ENCODE results near the gene CRYBA2.

Gene CRYBA2

GRCh38 chr2:218988164-218988563 lies 5.1 kb downstream of the CRYBA2 start:
- no peak for DNase-seq
- in situ Hi-C loops (cut with HindIII; ENCODE audit: low pct_ligation_motif_present, low pct_unique_long_range_greater_than_20kb, low sequenced_read_pairs), result no loop called here

GRCh38 chr2:218986148-218986761 lies 7.0 kb downstream of the CRYBA2 start:
- no peak for DNase-seq
- in situ Hi-C loops (cut with HindIII; ENCODE audit: low pct_ligation_motif_present, low pct_unique_long_range_greater_than_20kb, low sequenced_read_pairs), result no loop called here

- in situ Hi-C loops (cut with HindIII; ENCODE audit: low pct_ligation_motif_present, low pct_unique_long_range_greater_than_20kb, low sequenced_read_pairs), result no loop called here
- no peak for DNase-seq
Observed at GRCh38 chr2:218985325-218986091, 7.7 kb downstream of the CRYBA2 start.

GRCh38 chr2:218985021-218985324 lies 8.2 kb downstream of the CRYBA2 start, which contains the start of gene FEV:
FEV (minus strand) TSS chr2:218985184; CDS start chr2:218985075, 109 bp downstream.
- no peak for DNase-seq
- in situ Hi-C loops (cut with HindIII; ENCODE audit: low pct_ligation_motif_present, low pct_unique_long_range_greater_than_20kb, low sequenced_read_pairs), result no loop called here

GRCh38 chr2:218984239-218985020 lies 8.8 kb downstream of the CRYBA2 start:
- in situ Hi-C loops (cut with HindIII; ENCODE audit: low pct_ligation_motif_present, low pct_unique_long_range_greater_than_20kb, low sequenced_read_pairs), result no loop called here
- DNase-seq, result no peak

- DNase-seq, result no peak
- in situ Hi-C loops (cut with HindIII; ENCODE audit: low pct_ligation_motif_present, low pct_unique_long_range_greater_than_20kb, low sequenced_read_pairs), result no loop called here
Observed at GRCh38 chr2:218983934-218984238, 9.3 kb downstream of the CRYBA2 start.

GRCh38 chr2:218983263-218983933 lies 9.8 kb downstream of the CRYBA2 start:
- in situ Hi-C loops (cut with HindIII; ENCODE audit: low pct_ligation_motif_present, low pct_unique_long_range_greater_than_20kb, low sequenced_read_pairs), result no loop called here

GRCh38 chr2:218982586-218983262 lies 10.5 kb downstream of the CRYBA2 start:
- in situ Hi-C loops (cut with HindIII; ENCODE audit: low pct_ligation_motif_present, low pct_unique_long_range_greater_than_20kb, low sequenced_read_pairs), result no loop called here
- DNase-seq, result no peak

More at GRCh38 chr2:218983263-218983933, 9.8 kb downstream of the CRYBA2 start:
- DNase-seq, result no peak

- in situ Hi-C loops (cut with HindIII; ENCODE audit: low pct_ligation_motif_present, low pct_unique_long_range_greater_than_20kb, low sequenced_read_pairs), result no loop called here
- DNase-seq, result peak; percentile 28
Observed at GRCh38 chr2:218981881-218982585, 11.2 kb downstream of the CRYBA2 start.

- in situ Hi-C loops (cut with HindIII; ENCODE audit: low pct_ligation_motif_present, low pct_unique_long_range_greater_than_20kb, low sequenced_read_pairs), result no loop called here
- DNase-seq, result peak; percentile 21
Observed at GRCh38 chr2:218981390-218981880, 11.8 kb downstream of the CRYBA2 start.

GRCh38 chr2:218980735-218981389 lies 12.4 kb downstream of the CRYBA2 start:
- peak; percentile 36 for DNase-seq
- in situ Hi-C loops (cut with HindIII; ENCODE audit: low pct_ligation_motif_present, low pct_unique_long_range_greater_than_20kb, low sequenced_read_pairs), result no loop called here

- in situ Hi-C loops (cut with HindIII; ENCODE audit: low pct_ligation_motif_present, low pct_unique_long_range_greater_than_20kb, low sequenced_read_pairs), result no loop called here
- peak; percentile 89 for DNase-seq
Observed at GRCh38 chr2:218979846-218980734, 13.1 kb downstream of the CRYBA2 start.

GRCh38 chr2:218975060-218975777 lies 18.0 kb downstream of the CRYBA2 start:
- in situ Hi-C loops (cut with HindIII; ENCODE audit: low pct_ligation_motif_present, low pct_unique_long_range_greater_than_20kb, low sequenced_read_pairs), result no loop called here
- no peak for DNase-seq

- DNase-seq, result no peak
- in situ Hi-C loops (cut with HindIII; ENCODE audit: low pct_ligation_motif_present, low pct_unique_long_range_greater_than_20kb, low sequenced_read_pairs), result no loop called here
Observed at GRCh38 chr2:218970894-218971293, 22.3 kb downstream of the CRYBA2 start.

GRCh38 chr2:218964041-218964771 lies 29.0 kb downstream of the CRYBA2 start:
- DNase-seq, result peak; percentile 81
- in situ Hi-C loops (cut with HindIII; ENCODE audit: low pct_ligation_motif_present, low pct_unique_long_range_greater_than_20kb, low sequenced_read_pairs), result no loop called here
